CD4-positive, alpha-beta T cell treated with Interleukin-4 for 1 hour (primary cell): ENCODE results near the gene DCDC2.

Experiments
- DNase-seq, 2 donors: peaks; one replicate each; pipeline ENCODE4 v3.0.0-alpha.2; 2020 to 2022

The DCDC2 gene

GRCh38 chr6:24140591-24140990, 217.3 kb downstream of the DCDC2 start:
- no peak for DNase-seq

DNA sequence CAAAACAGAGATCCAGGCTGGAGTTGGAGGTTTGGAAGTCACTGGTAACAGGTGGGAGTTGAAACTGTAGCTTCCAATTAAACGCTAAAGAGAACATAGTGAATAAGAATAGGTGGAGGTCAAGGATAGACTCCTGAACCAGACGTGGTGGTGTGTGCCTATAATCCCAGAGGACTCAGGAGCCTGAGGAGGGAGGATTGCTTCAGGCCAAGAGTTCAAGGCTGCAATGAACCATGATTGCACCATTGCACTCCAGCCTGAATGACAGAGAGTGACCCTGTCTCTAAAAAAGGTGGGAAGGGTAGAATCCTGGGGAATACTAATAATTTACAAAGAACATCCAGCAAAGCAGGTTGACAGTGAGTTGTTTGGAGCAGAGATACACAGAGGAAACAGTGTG, 218.2 kb downstream of the DCDC2 start:
- DNase-seq: no peak

GRCh38 chr6:24139080-24139479, 218.8 kb downstream of the DCDC2 start:
- DNase-seq: no peak

- DNase-seq: no peak
These were observed 226.1 kb downstream of the DCDC2 start for GRCh38 chr6:24131751-24132150.

- DNase-seq: no peak
These were observed 230.5 kb downstream of the DCDC2 start for GRCh38 chr6:24127316-24127715.

GRCh38 chr6:24126586-24127192, 231.2 kb downstream of the DCDC2 start:
- DNase-seq: peak in 1 of 2 donors; percentile 11

DNA sequence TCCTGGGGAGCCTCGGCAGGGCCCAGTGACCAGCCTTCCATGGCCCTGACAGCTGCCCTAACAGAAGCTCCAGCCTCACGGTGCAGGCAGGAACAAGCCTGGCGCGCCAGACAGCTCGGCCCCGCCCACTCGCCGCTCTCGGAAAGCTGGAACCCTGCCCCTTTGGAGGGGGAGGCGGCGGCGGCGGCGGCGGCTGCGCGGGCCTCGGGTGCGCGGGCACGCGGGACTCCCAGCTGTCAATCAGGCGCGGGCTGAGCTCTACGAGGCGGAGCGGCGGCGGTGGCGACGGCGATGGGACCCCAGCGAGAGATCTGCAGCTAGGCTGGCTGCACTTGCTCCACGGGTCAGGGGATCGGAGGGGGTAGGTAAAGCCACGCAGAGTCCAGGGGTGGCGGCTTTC, 231.9 kb downstream of the DCDC2 start, which contains the start of gene NRSN1:
TSS of gene NRSN1 (plus strand) at position 236 of the 400 bp plus-strand sequence. CDS start 8,113 bp downstream, outside the sequence.
- DNase-seq: no peak

DNA sequence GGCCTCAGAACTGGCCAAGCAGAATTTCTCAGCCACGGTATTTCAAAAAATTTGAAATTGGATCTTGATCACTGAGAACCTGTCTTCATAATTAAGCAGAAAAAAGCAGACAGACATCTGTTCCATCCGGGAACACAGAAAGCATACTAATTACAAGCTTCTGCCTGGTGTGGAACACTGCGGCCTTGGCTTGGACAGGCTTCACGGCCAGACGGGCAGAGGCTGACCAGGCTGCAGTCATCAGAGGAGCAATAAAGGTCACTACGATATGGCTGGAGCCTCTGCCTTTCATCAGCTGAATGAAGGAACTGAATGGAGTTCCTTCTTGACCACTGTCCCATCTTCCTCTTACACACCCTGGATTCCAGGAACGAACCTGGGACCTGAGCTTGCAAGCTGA, 235.7 kb downstream of the DCDC2 start:
- no peak for DNase-seq
